Measurements from ENCODE around the gene PHC3. TPM values are rescaled to one million over a fixed set of nuclear protein-coding genes. Genes with fewer than 3 reads are reported as not detected.

The PHC3 gene
- total and polyA plus RNA-seq, 2 of the 13 experiments (the other 11 are each of a cell fraction or from before 2014, with no cell fraction given) = 24.1 to 49.0 TPM

DNA sequence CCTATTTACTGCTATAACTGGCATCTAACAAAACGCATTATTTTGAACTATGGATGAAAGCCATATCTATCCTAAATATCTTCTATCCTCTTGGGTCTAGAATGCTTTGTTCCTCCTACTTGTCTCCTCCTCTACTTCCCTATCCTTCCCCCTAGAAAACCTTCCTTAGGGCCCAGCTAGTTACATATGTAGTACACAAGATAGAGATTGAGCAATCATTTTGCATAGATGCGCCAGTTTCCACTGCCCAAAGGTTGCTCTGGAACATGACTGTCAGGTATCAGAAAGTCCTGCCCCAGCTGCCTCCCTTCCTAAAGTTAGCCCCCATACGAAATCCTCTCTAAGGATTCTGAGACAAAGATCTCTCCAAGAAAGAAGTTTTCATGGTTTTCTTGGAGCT lies 88.6 kb downstream of the PHC3 start:
- no peak; the same call in 2 of the 3 replicates for ATAC-seq
- H3K79me2 ChIP-seq (ENCODE audit: insufficient read depth, low read length) = no peaks in the 10 kb centered on the region
- no peak for FAIRE-seq
- H3K27me3 ChIP-seq (ENCODE audit: control insufficient read depth in 1 of 2, insufficient read depth in 2 of 2, low read length in 2 of 2) = no peaks in the 10 kb centered on the region; a peak in 1 of 5 replicates
- no TSS peak for BruUV-seq (replicated peaks)
- no peak overlapping the region for H3K4me2 ChIP-seq (ENCODE audit: low read depth, low read length)
- no peak overlapping the region for H3K9ac ChIP-seq (ENCODE audit: insufficient read depth, low read depth, low read length)
- DNase-seq (ENCODE audit: low spot score) = no peak
- in situ Hi-C loops (cut with HindIII; ENCODE audit: extremely low pct_ligation_motif_present, low pct_unique_long_range_greater_than_20kb) = no loop called here
- 100% methylated on average over 3 of the region's 3 CpGs for WGBS (ENCODE audit: low lambda C conversion rate)
- no peak overlapping the region for H2AFZ ChIP-seq (ENCODE audit: low read length)
- peaks cover 2 to 27% of the 10 kb centered on the region in 2 experiments; a peak in 4 of 5 replicates for H3K36me3 ChIP-seq (replicated peaks in 1 of 2; ENCODE audit: control insufficient read depth in 1 of 2, insufficient read depth in 2 of 2, low read length in 2 of 2)
- CTCF ChIA-PET (ENCODE audit: low intra/inter-chr PET ratio, low total read pairs) = no interaction called here
- intact Hi-C loops (cut with micrococcal nuclease; ENCODE audit: unreplicated experiment) = no loop called here
- no peak overlapping the region for H3K4me3 ChIP-seq (replicated peaks in 1 of 3; ENCODE audit: insufficient read depth in 1 of 3, low read depth in 2 of 3, low read length in 3 of 3)
- H3K27ac ChIP-seq (ENCODE audit: extremely low read length, insufficient read depth, low read length) = no peak overlapping the region
- no peaks in the 10 kb centered on the region for H3K9me3 ChIP-seq (ENCODE audit: low read length)
- POLR2A ChIA-PET = interaction anchor here (1.0 to 2.0 kb wide), 2 partner anchors 14 to 16 kb away, joined by 3 to 5 read pairs; no protein-coding TSS in a partner anchor
- no peaks in the 10 kb centered on the region for H4K20me1 ChIP-seq (ENCODE audit: insufficient read depth, low read length)
- no peaks in the 10 kb centered on the region; the same call in 1 of the 2 replicates for H3K4me1 ChIP-seq (ENCODE audit: insufficient read depth, low read length)
- 0 out of 2 replicates have a peak, but pooled peaks have one; percentile 24 for TF ChIP-seq CEBPG (CRISPR knock-in tag; IDR thresholded peaks at IDR 0.05)
- no peak for TF ChIP-seq ETV6 (CRISPR knock-in tag; conservative IDR thresholded peaks at IDR 0.05)
- TF ChIP-seq, protein P1, sequence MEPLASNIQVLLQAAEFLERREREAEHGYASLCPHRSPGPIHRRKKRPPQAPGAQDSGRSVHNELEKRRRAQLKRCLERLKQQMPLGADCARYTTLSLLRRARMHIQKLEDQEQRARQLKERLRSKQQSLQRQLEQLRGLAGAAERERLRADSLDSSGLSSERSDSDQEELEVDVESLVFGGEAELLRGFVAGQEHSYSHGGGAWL (CRISPR knock-in tag; IDR thresholded peaks at IDR 0.05) = no peak
- TF ChIP-seq, protein P2, sequence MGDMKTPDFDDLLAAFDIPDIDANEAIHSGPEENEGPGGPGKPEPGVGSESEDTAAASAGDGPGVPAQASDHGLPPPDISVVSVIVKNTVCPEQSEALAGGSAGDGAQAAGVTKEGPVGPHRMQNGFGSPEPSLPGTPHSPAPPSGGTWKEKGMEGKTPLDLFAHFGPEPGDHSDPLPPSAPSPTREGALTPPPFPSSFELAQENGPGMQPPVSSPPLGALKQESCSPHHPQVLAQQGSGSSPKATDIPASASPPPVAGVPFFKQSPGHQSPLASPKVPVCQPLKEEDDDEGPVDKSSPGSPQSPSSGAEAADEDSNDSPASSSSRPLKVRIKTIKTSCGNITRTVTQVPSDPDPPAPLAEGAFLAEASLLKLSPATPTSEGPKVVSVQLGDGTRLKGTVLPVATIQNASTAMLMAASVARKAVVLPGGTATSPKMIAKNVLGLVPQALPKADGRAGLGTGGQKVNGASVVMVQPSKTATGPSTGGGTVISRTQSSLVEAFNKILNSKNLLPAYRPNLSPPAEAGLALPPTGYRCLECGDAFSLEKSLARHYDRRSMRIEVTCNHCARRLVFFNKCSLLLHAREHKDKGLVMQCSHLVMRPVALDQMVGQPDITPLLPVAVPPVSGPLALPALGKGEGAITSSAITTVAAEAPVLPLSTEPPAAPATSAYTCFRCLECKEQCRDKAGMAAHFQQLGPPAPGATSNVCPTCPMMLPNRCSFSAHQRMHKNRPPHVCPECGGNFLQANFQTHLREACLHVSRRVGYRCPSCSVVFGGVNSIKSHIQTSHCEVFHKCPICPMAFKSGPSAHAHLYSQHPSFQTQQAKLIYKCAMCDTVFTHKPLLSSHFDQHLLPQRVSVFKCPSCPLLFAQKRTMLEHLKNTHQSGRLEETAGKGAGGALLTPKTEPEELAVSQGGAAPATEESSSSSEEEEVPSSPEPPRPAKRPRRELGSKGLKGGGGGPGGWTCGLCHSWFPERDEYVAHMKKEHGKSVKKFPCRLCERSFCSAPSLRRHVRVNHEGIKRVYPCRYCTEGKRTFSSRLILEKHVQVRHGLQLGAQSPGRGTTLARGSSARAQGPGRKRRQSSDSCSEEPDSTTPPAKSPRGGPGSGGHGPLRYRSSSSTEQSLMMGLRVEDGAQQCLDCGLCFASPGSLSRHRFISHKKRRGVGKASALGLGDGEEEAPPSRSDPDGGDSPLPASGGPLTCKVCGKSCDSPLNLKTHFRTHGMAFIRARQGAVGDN (CRISPR knock-in tag; IDR thresholded peaks at IDR 0.05) = no peak
- TF ChIP-seq KAT2B (IDR thresholded peaks at IDR 0.05; ENCODE audit: borderline replicate concordance, low read depth, low read length) = no peak
- TF ChIP-seq PPARG (CRISPR knock-in tag; conservative IDR thresholded peaks at IDR 0.05) = no peak
- peak; percentile 68; the same call in 1 of the 2 replicates for TF ChIP-seq CEBPB (IDR thresholded peaks at IDR 0.05; ENCODE audit: borderline replicate concordance, low read depth, low read length)
- TF ChIP-seq ZNF326 (CRISPR knock-in tag; IDR thresholded peaks at IDR 0.05; ENCODE audit: borderline replicate concordance) = no peak
- no peak for TF ChIP-seq KLF11 (CRISPR knock-in tag; IDR thresholded peaks at IDR 0.05)
- no peak for TF ChIP-seq HNRNPUL1 (IDR thresholded peaks at IDR 0.05; ENCODE audit: low read depth, low read length)
- TF ChIP-seq ZBTB7B (CRISPR knock-in tag; IDR thresholded peaks at IDR 0.05) = no peak
- TF ChIP-seq, protein P3, sequence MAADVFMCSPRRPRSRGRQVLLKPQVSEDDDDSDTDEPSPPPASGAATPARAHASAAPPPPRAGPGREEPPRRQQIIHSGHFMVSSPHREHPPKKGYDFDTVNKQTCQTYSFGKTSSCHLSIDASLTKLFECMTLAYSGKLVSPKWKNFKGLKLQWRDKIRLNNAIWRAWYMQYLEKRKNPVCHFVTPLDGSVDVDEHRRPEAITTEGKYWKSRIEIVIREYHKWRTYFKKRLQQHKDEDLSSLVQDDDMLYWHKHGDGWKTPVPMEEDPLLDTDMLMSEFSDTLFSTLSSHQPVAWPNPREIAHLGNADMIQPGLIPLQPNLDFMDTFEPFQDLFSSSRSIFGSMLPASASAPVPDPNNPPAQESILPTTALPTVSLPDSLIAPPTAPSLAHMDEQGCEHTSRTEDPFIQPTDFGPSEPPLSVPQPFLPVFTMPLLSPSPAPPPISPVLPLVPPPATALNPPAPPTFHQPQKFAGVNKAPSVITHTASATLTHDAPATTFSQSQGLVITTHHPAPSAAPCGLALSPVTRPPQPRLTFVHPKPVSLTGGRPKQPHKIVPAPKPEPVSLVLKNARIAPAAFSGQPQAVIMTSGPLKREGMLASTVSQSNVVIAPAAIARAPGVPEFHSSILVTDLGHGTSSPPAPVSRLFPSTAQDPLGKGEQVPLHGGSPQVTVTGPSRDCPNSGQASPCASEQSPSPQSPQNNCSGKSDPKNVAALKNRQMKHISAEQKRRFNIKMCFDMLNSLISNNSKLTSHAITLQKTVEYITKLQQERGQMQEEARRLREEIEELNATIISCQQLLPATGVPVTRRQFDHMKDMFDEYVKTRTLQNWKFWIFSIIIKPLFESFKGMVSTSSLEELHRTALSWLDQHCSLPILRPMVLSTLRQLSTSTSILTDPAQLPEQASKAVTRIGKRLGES (CRISPR knock-in tag; IDR thresholded peaks at IDR 0.05; ENCODE audit: borderline replicate concordance) = no peak
- no peak for TF ChIP-seq MYPOP (CRISPR knock-in tag; IDR thresholded peaks at IDR 0.05)
- TF ChIP-seq ZFY (CRISPR knock-in tag; IDR thresholded peaks at IDR 0.05) = no peak
- TF ChIP-seq KLF6 (CRISPR knock-in tag; IDR thresholded peaks at IDR 0.05) = no peak
- TF ChIP-seq IRX3 (CRISPR knock-in tag; IDR thresholded peaks at IDR 0.05; ENCODE audit: borderline replicate concordance, low read depth) = no peak
- no peak for TF ChIP-seq PHF5A (CRISPR knock-in tag; IDR thresholded peaks at IDR 0.05; ENCODE audit: low read depth, unreplicated experiment)
- no peak for TF ChIP-seq REL (CRISPR knock-in tag; conservative IDR thresholded peaks at IDR 0.05)
